GF-D8 (cell line): ENCODE results near the gene YKT6.
"Not testable (repeated sequence)": the region's sequence is repeated elsewhere in the genome, so short reads cannot be mapped to it uniquely, and the experiment has no call there.

ENCODE experiments used
- DNase-seq: peaks from one replicate; lab custom pipeline; 2025; lab: John Stamatoyannopoulos, UW

YKT6 gene

GRCh38 chr7:44172352-44172751 lies 28.4 kb upstream of the YKT6 start:
- DNase-seq, result no peak

- DNase-seq, result no peak
Measured at GRCh38 chr7:44172803-44173424, 27.9 kb upstream of the YKT6 start.

- DNase-seq, result no peak
Measured at GRCh38 chr7:44173911-44174693, 26.7 kb upstream of the YKT6 start.

- DNase-seq, result not testable (repeated sequence)
Measured at GRCh38 chr7:44174694-44174948, 26.2 kb upstream of the YKT6 start.

- DNase-seq, result no peak
Measured at GRCh38 chr7:44175730-44176129, 25.0 kb upstream of the YKT6 start.

GRCh38 chr7:44176486-44176885 lies 24.3 kb upstream of the YKT6 start:
- no peak for DNase-seq

GRCh38 chr7:44177570-44178131 lies 23.1 kb upstream of the YKT6 start:
- no peak for DNase-seq

- no peak for DNase-seq
Measured at GRCh38 chr7:44180631-44181030, 20.1 kb upstream of the YKT6 start.

GRCh38 chr7:44182827-44183226 lies 18.0 kb upstream of the YKT6 start:
- no peak for DNase-seq

- DNase-seq, result no peak
Measured at GRCh38 chr7:44183386-44183785, 17.4 kb upstream of the YKT6 start.

- DNase-seq, result no peak
Measured at GRCh38 chr7:44184206-44184872, 16.4 kb upstream of the YKT6 start.

GRCh38 chr7:44184873-44185446 lies 15.8 kb upstream of the YKT6 start:
- no peak for DNase-seq

GRCh38 chr7:44185729-44186128 lies 15.0 kb upstream of the YKT6 start:
- DNase-seq, result no peak

- DNase-seq, result no peak
Measured at GRCh38 chr7:44186736-44187135, 14.0 kb upstream of the YKT6 start.

- no peak for DNase-seq
Measured at GRCh38 chr7:44187636-44188416, 13.0 kb upstream of the YKT6 start.

GRCh38 chr7:44188480-44189225 lies 12.1 kb upstream of the YKT6 start:
- no peak for DNase-seq

GRCh38 chr7:44189286-44189992 lies 11.3 kb upstream of the YKT6 start, which contains the start of gene GCK:
TSS of gene GCK (minus strand) at chr7:44189439. CDS start at chr7:44188953, 486 bp downstream.
- no peak for DNase-seq

GRCh38 chr7:44189993-44190872 lies 10.5 kb upstream of the YKT6 start:
- DNase-seq, result no peak

- DNase-seq, result no peak
Measured at GRCh38 chr7:44191171-44191570, 9.6 kb upstream of the YKT6 start.
